Activated CD4-positive, alpha-beta T cell treated with anti-CD3 and anti-CD28 coated beads, Interleukin-2, amount 10 ng/mL, durations not matched to agents 7 days and 5 days (primary cell): ENCODE results near the gene PACSIN2. TPM values are rescaled to one million over a fixed set of nuclear protein-coding genes. Genes with fewer than 3 reads are reported as not detected.
"Not testable (repeated sequence)": the region's sequence is repeated elsewhere in the genome, so short reads cannot be mapped to it uniquely, and the experiment has no call there.

ENCODE experiments used
- CTCF ChIA-PET: fragments of 350-600 bp; sonication (Branson Sonifier 250); formaldehyde crosslinking; loops from one replicate; lab custom pipeline; 2021; ENCODE audit warnings: antibody characterized with exemption; lab: Charles Lee
- POLR2A ChIA-PET: fragments of 350-600 bp; sonication (Branson Sonifier 250); formaldehyde crosslinking; loops from one replicate; lab custom pipeline; 2021; ENCODE audit warnings: antibody characterized with exemption; lab: Charles Lee
- DNase-seq: peaks from one replicate; pipeline ENCODE4 v3.0.0-alpha.2; 2020
- H3K27ac Mint-ChIP-seq: one replicate; pipeline ENCODE4 v1.8.0; 2021; ENCODE audit warnings: mild to moderate bottlenecking, moderate library complexity, mixed read lengths
- H3K27me3 Mint-ChIP-seq: one replicate; pipeline ENCODE4 v1.8.0; 2021; ENCODE audit warnings: mixed read lengths
- H3K36me3 Mint-ChIP-seq: one replicate; pipeline ENCODE4 v1.8.0; 2021; ENCODE audit warnings: low read depth, mixed read lengths
- H3K4me1 Mint-ChIP-seq: one replicate; pipeline ENCODE4 v1.8.0; 2021; ENCODE audit warnings: mixed read lengths
- H3K4me3 Mint-ChIP-seq: one replicate; pipeline ENCODE4 v1.8.0; 2021; ENCODE audit warnings: mild to moderate bottlenecking, moderate library complexity, mixed read lengths
- H3K9me3 Mint-ChIP-seq: one replicate; pipeline ENCODE4 v1.8.0; 2021; ENCODE audit warnings: mixed read lengths
- total RNA-seq, 2 experiments: library from RNA; stranded (reverse); gene quantifications; one replicate each; pipeline ENCODE4 v1.2.3, GENCODE V29; 2021

The PACSIN2 gene
- total RNA-seq, 2 experiments from 2014 or later, result 32.3 to 35.8 TPM

- Mint-ChIP-seq H3K36me3 (no peaks in the 10 kb centered on the region), H3K9me3 (no peaks in the 10 kb centered on the region), H3K4me1 (peaks cover 35% of the 10 kb centered on the region), H3K4me3 (no peak overlapping the region), H3K27me3 (no peaks in the 10 kb centered on the region), H3K27ac (no peak overlapping the region)
- ChIA-PET POLR2A (no interaction called here), CTCF (interaction anchor here (1.3 kb wide), 1 partner anchor 103 kb away, joined by 4 read pairs; no protein-coding TSS in a partner anchor)
- no peak for DNase-seq
Observed at GRCh38 chr22:42930810-42931420, 84.0 kb downstream of the PACSIN2 start.

- DNase-seq, result no peak
- Mint-ChIP-seq H3K4me1 (peaks cover 35% of the 10 kb centered on the region), H3K27me3 (no peaks in the 10 kb centered on the region), H3K9me3 (no peaks in the 10 kb centered on the region), H3K27ac (no peak overlapping the region), H3K4me3 (no peak overlapping the region), H3K36me3 (no peaks in the 10 kb centered on the region)
- CTCF ChIA-PET, result interaction anchor here (1.0 kb wide), 1 partner anchor 62 kb away, joined by 3 read pairs; no protein-coding TSS in a partner anchor
- POLR2A ChIA-PET, result no interaction called here
Observed at GRCh38 chr22:42929838-42930155, 85.2 kb downstream of the PACSIN2 start.

- H3K9me3 Mint-ChIP-seq, result no peaks in the 10 kb centered on the region
- H3K4me3 Mint-ChIP-seq, result no peak overlapping the region
- POLR2A ChIA-PET, result no interaction called here
- H3K27ac Mint-ChIP-seq, result no peak overlapping the region
- no peaks in the 10 kb centered on the region for H3K27me3 Mint-ChIP-seq
- DNase-seq, result no peak
- peaks cover 34% of the 10 kb centered on the region for H3K4me1 Mint-ChIP-seq
- no peaks in the 10 kb centered on the region for H3K36me3 Mint-ChIP-seq
- CTCF ChIA-PET, result interaction anchor here (1.0 kb wide), 1 partner anchor 62 kb away, joined by 3 read pairs; no protein-coding TSS in a partner anchor
Observed at GRCh38 chr22:42928969-42929837, 85.7 kb downstream of the PACSIN2 start.

GRCh38 chr22:42927966-42928365 lies 87.0 kb downstream of the PACSIN2 start:
- peaks cover 29% of the 10 kb centered on the region for H3K4me1 Mint-ChIP-seq
- DNase-seq, result no peak
- H3K27ac Mint-ChIP-seq, result no peak overlapping the region
- H3K4me3 Mint-ChIP-seq, result no peak overlapping the region
- ChIA-PET CTCF (interaction anchor here (1.6 kb wide), 1 partner anchor 18 kb away, joined by 3 read pairs; no protein-coding TSS in a partner anchor), POLR2A (no interaction called here)
- H3K36me3 Mint-ChIP-seq, result no peaks in the 10 kb centered on the region
- no peaks in the 10 kb centered on the region for H3K9me3 Mint-ChIP-seq
- H3K27me3 Mint-ChIP-seq, result no peaks in the 10 kb centered on the region

- POLR2A ChIA-PET, result no interaction called here
- Mint-ChIP-seq H3K4me1 (peaks cover 29% of the 10 kb centered on the region), H3K4me3 (no peak overlapping the region), H3K9me3 (no peaks in the 10 kb centered on the region), H3K36me3 (no peaks in the 10 kb centered on the region), H3K27ac (no peak overlapping the region), H3K27me3 (no peaks in the 10 kb centered on the region)
- CTCF ChIA-PET, result interaction anchor here (0.6 to 1.6 kb wide), 3 partner anchors 17 to 443 kb away, joined by 3 read pairs; no protein-coding TSS in a partner anchor
- no peak for DNase-seq
Observed at GRCh38 chr22:42926768-42927167, 88.2 kb downstream of the PACSIN2 start.

- H3K4me3 Mint-ChIP-seq, result no peak overlapping the region
- H3K36me3 Mint-ChIP-seq, result no peaks in the 10 kb centered on the region
- POLR2A ChIA-PET, result no interaction called here
- DNase-seq, result no peak
- no peak overlapping the region for H3K27ac Mint-ChIP-seq
- H3K9me3 Mint-ChIP-seq, result no peaks in the 10 kb centered on the region
- no peaks in the 10 kb centered on the region for H3K27me3 Mint-ChIP-seq
- H3K4me1 Mint-ChIP-seq, result peaks cover 23% of the 10 kb centered on the region
- CTCF ChIA-PET, result interaction anchor here (1.4 kb wide), 1 partner anchor 13 kb away, joined by 3 read pairs; no protein-coding TSS in a partner anchor
Observed at GRCh38 chr22:42926104-42926503, 88.8 kb downstream of the PACSIN2 start.

GRCh38 chr22:42925598-42925997 lies 89.4 kb downstream of the PACSIN2 start:
- Mint-ChIP-seq H3K4me3 (no peak overlapping the region), H3K36me3 (no peaks in the 10 kb centered on the region), H3K27ac (no peak overlapping the region), H3K4me1 (peaks cover 22% of the 10 kb centered on the region), H3K9me3 (no peaks in the 10 kb centered on the region), H3K27me3 (no peaks in the 10 kb centered on the region)
- ChIA-PET CTCF (interaction anchor here (1.4 kb wide), 1 partner anchor 12 kb away, joined by 3 read pairs; no protein-coding TSS in a partner anchor), POLR2A (interaction anchor here (0.6 kb wide), 1 partner anchor 20 kb away, joined by 4 read pairs; no protein-coding TSS in a partner anchor)
- no peak for DNase-seq

- not testable (repeated sequence) for H3K27ac Mint-ChIP-seq
Observed at GRCh38 chr22:42925031-42925430, 89.9 kb downstream of the PACSIN2 start.

GRCh38 chr22:42924436-42924835 lies 90.5 kb downstream of the PACSIN2 start:
- no peak overlapping the region for H3K27ac Mint-ChIP-seq
- H3K9me3 Mint-ChIP-seq, result no peaks in the 10 kb centered on the region
- no peaks in the 10 kb centered on the region for H3K27me3 Mint-ChIP-seq
- POLR2A ChIA-PET, result no interaction called here
- H3K4me1 Mint-ChIP-seq, result peaks cover 22% of the 10 kb centered on the region
- H3K36me3 Mint-ChIP-seq, result no peaks in the 10 kb centered on the region
- DNase-seq, result no peak
- H3K4me3 Mint-ChIP-seq, result no peak overlapping the region
- CTCF ChIA-PET, result interaction anchor here (1.4 to 2.0 kb wide), 2 partner anchors 10 to 11 kb away, joined by 3 to 5 read pairs; no protein-coding TSS in a partner anchor

More at GRCh38 chr22:42925031-42925430, 89.9 kb downstream of the PACSIN2 start:
- H3K4me1 Mint-ChIP-seq, result peaks cover 22% of the 10 kb centered on the region
- POLR2A ChIA-PET, result interaction anchor here (0.6 kb wide), 1 partner anchor 21 kb away, joined by 4 read pairs; no protein-coding TSS in a partner anchor
- not testable (repeated sequence) for H3K9me3 Mint-ChIP-seq, H3K4me3 Mint-ChIP-seq, DNase-seq, H3K36me3 Mint-ChIP-seq, H3K27me3 Mint-ChIP-seq
- CTCF ChIA-PET, result interaction anchor here (1.4 to 2.0 kb wide), 2 partner anchors 9 to 12 kb away, joined by 3 to 5 read pairs; no protein-coding TSS in a partner anchor

GRCh38 chr22:42922374-42923191 lies 92.4 kb downstream of the PACSIN2 start:
- Mint-ChIP-seq H3K36me3 (no peaks in the 10 kb centered on the region), H3K9me3 (no peaks in the 10 kb centered on the region), H3K4me1 (peaks cover 22% of the 10 kb centered on the region), H3K27me3 (no peaks in the 10 kb centered on the region), H3K27ac (no peak overlapping the region), H3K4me3 (no peak overlapping the region)
- POLR2A ChIA-PET, result no interaction called here
- no peak for DNase-seq
- CTCF ChIA-PET, result interaction anchor here (2.3 kb wide), 1 partner anchor 26 kb away, joined by 8 read pairs; no protein-coding TSS in a partner anchor

GRCh38 chr22:42920101-42920820 lies 94.7 kb downstream of the PACSIN2 start:
- Mint-ChIP-seq H3K4me3 (no peak overlapping the region), H3K9me3 (no peaks in the 10 kb centered on the region), H3K27ac (no peak overlapping the region), H3K27me3 (no peaks in the 10 kb centered on the region), H3K36me3 (no peaks in the 10 kb centered on the region), H3K4me1 (peaks cover 17% of the 10 kb centered on the region)
- CTCF ChIA-PET, result interaction anchor here (0.6 to 2.3 kb wide), 3 partner anchors 28 to 53 kb away, joined by 3 to 8 read pairs (median 3); no protein-coding TSS in a partner anchor
- POLR2A ChIA-PET, result no interaction called here
- DNase-seq, result no peak
